Left cardiac atrium (tissue), 4 donors: Measurements from ENCODE around the gene ENTPD6. TPM values are rescaled to one million over a fixed set of nuclear protein-coding genes. Genes with fewer than 3 reads are reported as not detected.
A peak's percentile ranks its signal among the peaks of the same experiment; 100 is the strongest.
"Not testable (repeated sequence)": the region's sequence is repeated elsewhere in the genome, so short reads cannot be mapped to it uniquely, and the experiment has no call there.

ENCODE experiments used
- ATAC-seq, 2 donors: fragments of 200-7000 bp; cut with Tn5 transposase; one replicate each; pipeline ENCODE4 v1.9.1; 2020; ENCODE audit warnings: mild to moderate bottlenecking in 2 of 2, moderate library complexity in 2 of 2
- DNase-seq: peaks from one replicate; pipeline ENCODE4 v3.0.0-alpha.2; 2020
- intact Hi-C, 2 donors: fragments of 100-400 bp; cut with DNase I; formaldehyde crosslinking; loops; one replicate each; pipeline versions ENCODE4 v1.14.1 to v1.15.1; 2022 to 2023
- total RNA-seq, 2 donors: library from RNA; stranded (reverse); fragmentation: NEBNext Ultra II Directional; extraction: Animal tissue kit (Norgen Biotek cat#: 25700); gene quantifications; one replicate each; pipeline ENCODE4 v1.2.1, GENCODE V29; 2021
- donor health status: DM: no; HTN: yes; CAD: no.
- donor health status: DM: no; HTN: yes; CAD: no; lungs with severe emphysema.
- donor health status: DM: yes; HTN: yes; CAD: no.
- donor health status: Dilated cardiomyopathy.

ENTPD6 gene
- total RNA-seq, 2 donors from 2014 or later, result 110 to 127 TPM

- no peak for DNase-seq
- intact Hi-C loops, result loop anchor here in 1 of 2 donors (5.0 to 10.0 kb wide), 2 partner anchors 33 to 264 kb away; partner anchors contain the start of gene APMAP
Observed at GRCh38 chr20:25258828-25259227, 63.3 kb downstream of the ENTPD6 start.

GRCh38 chr20:25259358-25259757, 63.8 kb downstream of the ENTPD6 start:
- ATAC-seq, result no peak
- no peak for DNase-seq
- intact Hi-C loops, result loop anchor here in 1 of 2 donors (5.0 to 10.0 kb wide), 2 partner anchors 33 to 265 kb away; partner anchors contain the start of gene APMAP

More at GRCh38 chr20:25258828-25259227, 63.3 kb downstream of the ENTPD6 start:
- no peak for ATAC-seq

GRCh38 chr20:25259788-25260254, 64.3 kb downstream of the ENTPD6 start:
- DNase-seq (no peak), ATAC-seq (no peak)
- intact Hi-C loops, result loop anchor here in 1 of 2 donors (5.0 to 10.0 kb wide), 2 partner anchors 32 to 265 kb away; partner anchors contain the start of gene APMAP

GRCh38 chr20:25260770-25261437, 65.4 kb downstream of the ENTPD6 start:
- ATAC-seq, intact Hi-C loops, DNase-seq: not testable (repeated sequence)

- intact Hi-C loops, result no loop called here
- ATAC-seq, result no peak
- peak; percentile 15 for DNase-seq
Observed at GRCh38 chr20:25269057-25269832, 73.7 kb downstream of the ENTPD6 start.

- DNase-seq (peak; percentile 7), ATAC-seq (no peak)
- intact Hi-C loops, result no loop called here
Observed at GRCh38 chr20:25269833-25270170, 74.3 kb downstream of the ENTPD6 start.

GRCh38 chr20:25270829-25271251, 75.3 kb downstream of the ENTPD6 start:
- no peak for ATAC-seq
- peak; percentile 13 for DNase-seq
- intact Hi-C loops, result no loop called here

- intact Hi-C loops, result no loop called here
- DNase-seq, result peak; percentile 7
- ATAC-seq, result no peak
Observed at GRCh38 chr20:25271486-25272222, 76.1 kb downstream of the ENTPD6 start.

GRCh38 chr20:25272223-25273000, 76.9 kb downstream of the ENTPD6 start:
- intact Hi-C loops, result no loop called here
- ATAC-seq (peak in 1 of 2 donors; percentile 11), DNase-seq (peak; percentile 15)

GRCh38 chr20:25273046-25273445, 77.5 kb downstream of the ENTPD6 start:
- no peak for ATAC-seq
- DNase-seq, result peak; percentile 14
- intact Hi-C loops, result no loop called here

- DNase-seq (peak; percentile 31), ATAC-seq (peak in 1 of 2 donors; percentile 56)
- intact Hi-C loops, result no loop called here
Observed at GRCh38 chr20:25273541-25274358, 78.2 kb downstream of the ENTPD6 start.

GRCh38 chr20:25274481-25274880, 79.0 kb downstream of the ENTPD6 start:
- DNase-seq (peak; percentile 22), ATAC-seq (no peak)
- intact Hi-C loops, result no loop called here

GRCh38 chr20:25274891-25275812, 79.6 kb downstream of the ENTPD6 start:
- peak; percentile 17 to 25 for ATAC-seq
- intact Hi-C loops, result no loop called here
- DNase-seq, result peak; percentile 27

GRCh38 chr20:25275813-25276532, 80.5 kb downstream of the ENTPD6 start:
- DNase-seq (peak; percentile 16), ATAC-seq (no peak)
- intact Hi-C loops, result no loop called here
